Measurements from ENCODE around the gene DRGX. TPM values are rescaled to one million over a fixed set of nuclear protein-coding genes. Genes with fewer than 3 reads are reported as not detected.

The DRGX gene
- total and polyA plus RNA-seq, 2 donors (not counting 3 experiments of a cell fraction or from before 2014, with no cell fraction given): not detected

GRCh38 chr10:49338604-49339003, 57.3 kb downstream of the DRGX start:
- POLR2A ChIA-PET: no interaction called here
- no peak overlapping the region for H3K9ac ChIP-seq (replicated peaks; ENCODE audit: extremely low read depth, insufficient read depth, low read length)

More at GRCh38 chr10:49338604-49339003, 57.3 kb downstream of the DRGX start:
- no peak overlapping the region for H3K4me3 ChIP-seq (replicated peaks in 1 of 3; ENCODE audit: insufficient read depth in 1 of 3, low read depth in 1 of 3, low read length in 3 of 3)
- no peaks in the 10 kb centered on the region for H4K20me1 ChIP-seq (replicated peaks; ENCODE audit: control insufficient read depth, extremely low read depth, insufficient read depth, low read length)
- dilution Hi-C loops (cut with MboI; ENCODE audit: extremely low pct_ligation_motif_present, low sequenced_read_pairs): no loop called here
- H2AFZ ChIP-seq (ENCODE audit: low read depth, low read length): no peak overlapping the region
- H3K4me1 ChIP-seq (ENCODE audit: control insufficient read depth, extremely low read depth, insufficient read depth, low read length): no peaks in the 10 kb centered on the region
- CTCF ChIA-PET: no interaction called here
- H3K79me2 ChIP-seq (ENCODE audit: control insufficient read depth, insufficient read depth, low read length): no peaks in the 10 kb centered on the region
- H3K27me3 ChIP-seq (ENCODE audit: control insufficient read depth in 2 of 2, insufficient read depth in 2 of 2, low read length in 2 of 2): peaks cover 0 to 2% of the 10 kb centered on the region in 2 experiments
- no peaks in the 10 kb centered on the region for H3K9me1 ChIP-seq (replicated peaks; ENCODE audit: control insufficient read depth, extremely low read depth, insufficient read depth, low read length)
- intact Hi-C loops (cut with micrococcal nuclease): no loop called here
- H3K9me3 ChIP-seq (replicated peaks; ENCODE audit: control insufficient read depth, insufficient read depth, low read length): no peaks in the 10 kb centered on the region
- FAIRE-seq: no peak
- TF ChIP-seq MYC (IDR thresholded peaks at IDR 0.05; ENCODE audit: low read depth, low read length): no peak
- TF ChIP-seq MAX (IDR thresholded peaks at IDR 0.05; ENCODE audit: insufficient read depth, insufficient read length): no peak
- no peak for TF ChIP-seq CTCF (IDR thresholded peaks at IDR 0.05; ENCODE audit: extremely low read depth in 1 of 2, insufficient read depth in 1 of 2, low read depth in 1 of 2, low read length in 2 of 2)
- TF ChIP-seq POLR2A (IDR thresholded peaks at IDR 0.05; ENCODE audit: low read depth, low read length): no peak
- no peak for TF ChIP-seq POLR2AphosphoS5 (IDR thresholded peaks at IDR 0.05; ENCODE audit: insufficient read depth, low read depth, low read length)
- no peak for TF ChIP-seq GATA2 (IDR thresholded peaks at IDR 0.05; ENCODE audit: insufficient read depth, insufficient read length, low read depth, low read length)
- no peak for TF ChIP-seq FOS (IDR thresholded peaks at IDR 0.05; ENCODE audit: borderline replicate concordance, insufficient read depth, low read length)
- TF ChIP-seq JUN (IDR thresholded peaks at IDR 0.05; ENCODE audit: borderline replicate concordance, insufficient read depth, insufficient read length, low read depth): no peak
- no peak for TF ChIP-seq EZH2 (IDR thresholded peaks at IDR 0.05; ENCODE audit: borderline replicate concordance, low read depth, low read length, severe bottlenecking)
- H3K36me3 ChIP-seq (ENCODE audit: control insufficient read depth in 2 of 2, extremely low read depth in 1 of 2, insufficient read depth in 2 of 2, low read length in 2 of 2): no peaks in the 10 kb centered on the region
- no peak overlapping the region for H3K27ac ChIP-seq (ENCODE audit: insufficient read depth, low read depth, low read length)
- no peak for DNase-seq (ENCODE audit: low read depth, low spot score)
- no peak overlapping the region for H3K4me2 ChIP-seq (ENCODE audit: insufficient read depth, low read length)
- no TSS peak for BruUV-seq (replicated peaks)

Measured in endothelial cell of umbilical vein (primary cell).